NCI-H510A (cell line): ENCODE data around the gene JHY.
"Not testable (repeated sequence)": the region's sequence is repeated elsewhere in the genome, so short reads cannot be mapped to it uniquely, and the experiment has no call there.

Experiments
- DNase-seq: peaks from one replicate; lab custom pipeline; 2025; lab: John Stamatoyannopoulos, UW

The JHY gene

DNA sequence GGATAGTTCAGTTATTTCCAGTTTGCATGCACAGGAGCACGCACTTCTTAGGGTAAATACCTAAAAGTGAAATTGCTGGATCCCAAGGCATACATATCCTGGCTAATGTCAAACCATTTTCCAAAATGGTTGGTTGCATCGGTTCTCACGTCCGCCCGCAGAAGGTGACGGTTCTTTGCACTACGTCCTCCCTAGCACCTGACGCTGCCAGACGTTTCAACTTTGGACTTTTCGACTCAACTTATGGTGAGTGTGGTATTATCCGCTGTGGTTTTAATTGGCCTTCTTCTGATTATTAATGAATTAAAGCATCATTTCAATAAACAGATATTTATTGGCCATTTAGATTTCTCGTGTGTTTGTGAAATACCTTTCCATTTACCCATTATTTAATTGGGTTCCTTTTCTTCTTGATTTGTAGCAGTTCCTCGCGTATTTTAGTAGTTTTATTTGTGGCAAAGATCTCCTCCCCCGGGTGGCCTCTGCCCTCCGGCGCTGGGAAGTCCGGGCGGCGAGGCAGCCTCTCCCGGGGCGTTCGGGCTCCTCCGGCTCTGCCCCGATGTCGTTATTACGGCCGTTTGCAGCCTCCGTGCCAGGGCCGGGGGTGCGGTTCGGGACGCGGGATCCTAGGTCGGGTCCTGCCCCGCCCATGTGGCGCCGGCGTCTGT lies at the start of gene JHY:
Gene JHY (plus strand): TSS at position 571 of the 668 bp plus-strand sequence. CDS start 3,091 bp downstream, outside the sequence.
- DNase-seq: no peak

GRCh38 chr11:122833846-122834464 lies 48.6 kb upstream of the JHY start:
- DNase-seq: no peak

GRCh38 chr11:122836916-122837315 lies 45.6 kb upstream of the JHY start:
- no peak for DNase-seq

DNA sequence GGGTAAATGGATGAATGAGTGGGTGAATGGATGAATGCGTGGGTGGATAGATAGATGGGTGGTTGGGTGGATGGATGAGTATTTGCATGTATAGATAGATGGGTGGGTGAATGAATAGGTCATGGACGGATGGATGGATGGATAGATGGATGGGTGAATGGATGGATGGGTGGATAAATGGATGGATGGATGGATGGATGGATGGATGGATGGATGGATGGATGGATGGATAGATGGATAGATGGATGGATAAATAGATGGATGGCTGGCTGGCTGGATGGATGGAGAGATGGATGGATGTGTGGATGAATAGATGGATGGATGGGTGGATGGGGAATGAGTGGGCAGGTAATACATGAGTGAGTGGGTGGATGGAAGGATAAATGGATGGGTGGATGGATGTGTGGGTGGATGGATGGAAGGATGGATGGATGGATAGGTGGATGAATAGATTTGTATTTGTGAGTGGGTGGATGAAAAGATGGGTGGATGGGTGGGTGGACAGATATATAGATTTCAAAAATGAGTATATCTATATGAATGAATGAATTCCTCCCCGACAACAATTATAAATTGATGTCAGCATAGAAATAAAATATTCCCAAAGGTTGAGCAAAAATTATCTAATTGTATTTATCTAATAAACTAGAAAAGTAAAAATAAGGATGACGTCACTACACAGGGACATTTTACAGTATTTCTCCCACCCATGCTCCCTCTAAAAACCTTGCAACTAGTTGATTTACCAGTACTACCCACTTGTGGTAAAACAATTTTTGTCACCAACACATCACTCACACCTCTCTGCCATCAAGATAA lies 44.8 kb upstream of the JHY start:
- DNase-seq: no peak

DNA sequence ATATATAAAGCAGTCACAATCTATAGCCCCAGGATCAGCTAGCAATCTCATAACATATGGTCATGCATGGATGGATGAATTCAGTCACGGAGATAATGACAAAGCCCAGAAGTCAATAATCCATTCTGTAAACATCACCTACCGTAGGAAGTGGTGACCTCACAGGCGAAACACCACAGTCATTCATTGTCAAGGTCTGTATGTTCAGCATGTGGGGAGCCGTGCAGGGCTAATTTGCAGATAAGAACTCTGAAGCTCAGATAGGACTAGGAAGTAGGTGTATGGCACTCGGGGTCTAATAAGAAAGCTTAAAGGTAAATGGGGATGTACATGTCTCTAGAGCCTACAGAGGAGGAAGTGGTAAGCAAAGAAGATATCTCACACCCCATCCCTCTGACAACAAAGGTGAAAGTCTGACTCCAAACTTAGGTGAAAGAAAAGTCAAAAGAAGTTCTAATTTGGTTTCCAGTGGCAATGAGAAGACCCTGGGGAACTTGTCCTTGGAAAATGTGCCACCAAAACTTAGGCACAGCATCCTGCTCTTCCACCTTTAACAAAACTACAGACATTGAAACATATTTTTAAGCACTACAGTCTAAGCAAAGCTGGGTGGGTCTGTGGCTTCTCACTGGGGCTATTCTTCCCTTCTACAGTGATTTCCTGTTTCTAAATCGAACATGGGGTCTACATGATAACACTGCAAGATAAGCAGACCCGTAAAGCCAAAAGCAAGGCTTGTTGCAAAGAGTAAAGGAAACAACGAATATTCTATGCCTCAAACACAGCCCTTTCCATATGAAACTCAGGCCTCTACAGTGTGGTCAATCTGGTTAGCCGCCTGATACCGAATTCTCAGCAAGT lies 39.0 kb upstream of the JHY start:
- no peak for DNase-seq

DNA sequence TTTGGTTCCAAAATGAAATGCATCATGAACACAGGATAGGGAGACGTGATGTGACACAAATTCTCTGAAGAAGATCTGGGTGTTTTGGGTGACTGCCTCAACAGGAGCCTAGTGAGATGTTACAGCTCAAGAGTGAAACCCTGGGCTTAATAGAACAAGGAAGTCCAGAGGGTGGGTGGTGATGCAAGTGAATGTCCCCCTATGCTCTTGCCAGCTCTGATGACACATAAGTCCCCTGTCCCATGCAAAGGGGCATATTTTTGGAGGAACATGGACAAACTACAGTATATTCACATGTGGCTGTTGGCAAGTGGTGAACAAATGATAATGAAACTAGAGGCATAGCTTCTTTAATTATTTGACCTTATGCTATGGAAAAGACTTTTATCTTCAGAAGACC lies 35.1 kb upstream of the JHY start:
- no peak for DNase-seq

- no peak for DNase-seq
These were observed 34.4 kb upstream of the JHY start for GRCh38 chr11:122848186-122848585.

DNA sequence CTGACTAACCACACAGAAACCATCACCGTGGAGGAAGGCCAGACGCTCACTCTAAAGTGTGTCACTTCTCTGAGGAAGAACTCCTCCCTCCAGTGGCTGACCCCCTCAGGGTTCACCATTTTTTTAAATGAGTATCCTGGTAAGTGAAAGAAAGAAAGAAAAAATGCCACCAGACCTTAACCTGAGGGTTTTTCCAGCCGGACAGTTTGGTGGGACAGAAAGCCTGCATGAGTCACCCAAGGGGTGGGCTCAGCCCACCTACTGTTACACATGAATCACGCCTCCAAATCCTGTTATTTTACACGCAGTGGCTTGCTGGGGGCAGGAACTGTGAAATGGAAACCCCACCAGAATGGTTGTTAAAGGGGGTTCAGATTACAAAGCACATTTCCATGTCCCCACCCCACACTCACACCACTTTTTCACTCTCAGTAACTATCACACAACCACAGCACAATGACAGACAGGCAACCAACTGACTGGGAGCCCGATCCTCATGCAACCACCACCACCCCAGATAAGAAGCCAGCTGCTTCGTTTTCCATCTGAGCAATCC lies 32.4 kb upstream of the JHY start:
- no peak for DNase-seq

DNA sequence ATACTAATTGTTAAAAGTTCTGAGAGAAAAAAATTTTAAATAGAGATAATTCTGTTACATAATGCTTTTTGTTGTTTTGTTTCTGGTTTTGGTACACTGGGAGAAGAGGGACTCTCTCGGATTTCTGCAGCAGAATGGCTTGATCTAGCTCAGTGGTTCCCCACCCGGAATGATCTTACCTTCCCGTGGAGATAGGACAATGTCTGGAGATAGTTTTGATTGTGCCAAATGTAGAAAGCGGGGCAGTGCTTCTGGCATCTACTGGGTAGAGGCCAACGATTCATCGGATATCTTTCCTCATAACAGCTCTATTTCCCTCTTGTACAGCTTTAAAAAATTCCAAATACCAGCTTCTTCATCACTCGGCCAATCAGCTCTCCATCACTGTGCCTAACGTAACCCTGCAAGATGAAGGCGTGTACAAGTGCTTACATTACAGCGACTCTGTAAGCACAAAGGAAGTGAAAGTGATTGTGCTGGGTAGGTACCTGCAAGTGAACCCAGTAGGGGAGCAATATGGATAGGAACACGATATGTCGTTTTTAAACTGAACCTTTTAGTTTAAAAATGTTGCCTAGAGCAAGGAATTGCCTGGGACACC lies 31.1 kb upstream of the JHY start:
- DNase-seq: no peak

GRCh38 chr11:122852074-122852795 lies 30.3 kb upstream of the JHY start:
- DNase-seq: no peak

GRCh38 chr11:122852796-122853160 lies 29.8 kb upstream of the JHY start:
- no peak for DNase-seq

GRCh38 chr11:122853261-122853660 lies 29.3 kb upstream of the JHY start:
- DNase-seq: no peak

GRCh38 chr11:122853971-122854446 lies 28.6 kb upstream of the JHY start:
- DNase-seq: no peak

DNA sequence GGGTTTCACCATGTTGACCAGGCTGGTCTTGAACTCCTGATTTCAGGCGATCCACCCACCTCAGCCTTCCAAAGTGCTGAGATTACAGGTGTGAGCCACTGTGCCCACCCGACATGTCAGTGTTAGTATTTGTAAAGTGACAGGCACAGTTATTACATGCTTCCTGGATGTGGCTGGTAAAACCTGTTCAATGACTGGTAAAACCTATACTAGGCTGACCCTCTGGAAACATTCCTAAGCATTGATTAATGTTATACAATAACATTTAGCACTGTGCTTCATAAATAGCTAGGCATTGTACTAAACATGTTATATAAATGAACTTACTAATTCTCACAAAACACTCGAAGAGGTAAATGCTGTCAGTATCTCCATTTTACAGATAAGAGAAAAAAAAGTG lies 20.9 kb upstream of the JHY start:
- no peak for DNase-seq

GRCh38 chr11:122862091-122862490 lies 20.5 kb upstream of the JHY start:
- DNase-seq: no peak

DNA sequence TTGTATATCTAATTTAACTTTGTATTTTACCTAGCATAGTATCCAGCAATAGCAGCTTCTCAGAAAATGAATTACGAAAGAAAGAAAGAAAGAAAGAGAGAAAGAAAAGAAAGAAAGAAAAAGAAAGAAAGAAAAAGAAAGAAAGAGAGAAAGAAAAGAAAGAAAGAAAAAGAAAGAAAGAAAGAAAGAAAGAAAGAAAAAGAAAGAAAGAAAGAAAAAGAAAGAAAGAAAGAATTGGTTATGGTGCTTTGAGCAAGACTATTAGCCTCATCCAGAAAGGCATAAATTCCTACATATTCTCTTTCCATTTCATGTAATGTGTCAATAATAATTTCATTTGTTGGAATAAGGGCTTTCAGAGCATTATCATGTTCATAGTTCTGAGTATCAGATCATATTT lies 19.4 kb upstream of the JHY start:
- not testable (repeated sequence) for DNase-seq

DNA sequence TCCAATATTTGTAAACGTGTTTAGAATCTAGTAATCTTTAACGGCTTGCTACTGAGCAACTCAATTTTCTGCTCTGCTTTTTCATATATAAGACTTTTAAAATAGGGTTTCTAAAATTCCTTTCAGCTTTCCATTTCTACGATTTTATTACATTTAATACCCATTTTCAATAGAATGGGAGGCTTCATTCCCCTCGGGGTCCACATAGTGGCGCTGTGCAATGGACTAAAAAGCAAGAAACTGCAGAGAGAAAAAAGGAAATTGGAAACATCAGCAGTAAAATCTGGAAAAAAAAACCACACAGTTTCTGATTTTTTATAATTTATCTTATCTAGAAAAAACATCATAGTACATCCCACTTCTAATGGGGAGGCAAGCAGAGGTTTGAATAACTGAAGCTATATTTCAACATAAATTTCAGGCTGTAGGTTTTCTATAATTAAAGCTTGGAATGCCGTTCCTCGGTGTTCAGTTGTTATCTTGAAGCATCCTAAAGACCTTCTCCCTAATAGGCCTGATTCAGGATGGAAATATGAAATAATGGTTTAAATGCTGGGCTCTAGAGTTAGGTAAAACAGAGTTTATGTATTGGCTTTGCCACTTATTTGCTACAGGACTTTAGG lies 18.7 kb upstream of the JHY start:
- no peak for DNase-seq

DNA sequence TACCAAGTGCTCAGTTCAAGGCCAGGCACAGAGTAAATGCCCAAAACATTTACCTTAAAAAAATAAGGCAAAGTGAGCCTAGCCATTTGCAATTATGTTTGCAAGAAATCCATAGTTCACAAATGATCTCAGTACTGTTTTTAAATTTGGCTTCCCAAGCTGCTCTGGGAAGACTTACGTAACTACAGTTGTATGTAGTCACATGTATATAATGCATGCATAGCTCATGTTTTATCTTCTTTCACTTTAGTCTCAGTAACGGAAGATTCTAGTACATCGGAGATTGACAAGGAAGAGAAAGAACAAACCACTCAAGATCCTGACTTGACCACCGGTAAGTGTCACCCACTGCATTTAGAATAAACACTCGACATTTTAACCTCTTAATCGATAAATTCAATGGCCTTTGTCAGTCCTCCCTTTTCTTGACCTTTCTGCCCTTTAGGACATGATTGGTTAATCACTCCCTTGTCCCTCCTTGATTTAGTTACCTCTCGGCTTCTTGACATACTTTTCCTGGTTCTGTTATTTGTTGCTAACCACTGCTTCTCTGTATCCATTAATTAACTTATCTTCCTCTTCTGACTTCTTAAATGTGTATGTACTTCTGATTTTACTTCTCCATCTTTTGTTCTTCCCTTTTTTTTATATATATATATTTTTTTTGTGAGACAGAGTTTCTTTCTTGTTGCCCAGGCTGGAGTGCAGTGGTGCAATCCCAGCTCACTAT lies 18.0 kb upstream of the JHY start:
- no peak for DNase-seq

- no peak for DNase-seq
These were observed 12.9 kb upstream of the JHY start for GRCh38 chr11:122869622-122870021.

DNA sequence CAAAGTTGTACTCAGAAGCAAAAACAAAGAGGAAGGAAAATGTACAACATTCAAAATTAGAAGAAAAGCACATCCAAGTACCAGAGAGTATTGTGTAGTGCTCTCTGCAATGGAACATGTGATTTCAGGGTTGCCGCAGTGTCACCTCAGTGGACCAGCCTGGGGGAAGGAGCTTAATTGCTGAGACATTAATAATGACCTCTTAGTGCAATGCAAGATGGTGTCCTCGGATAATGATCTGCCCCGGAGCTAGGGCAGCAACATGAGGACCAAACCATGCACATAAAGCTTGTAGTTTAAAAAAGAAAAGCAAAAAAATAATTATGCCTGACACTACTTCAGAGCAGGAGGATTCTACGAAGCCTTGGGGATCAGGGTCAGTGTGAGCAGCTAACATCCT lies 11.3 kb upstream of the JHY start:
- no peak for DNase-seq
